Ramos (cell line): Measurements from ENCODE around the gene HS2ST1.
"Not testable (repeated sequence)": the region's sequence is repeated elsewhere in the genome, so short reads cannot be mapped to it uniquely, and the experiment has no call there.

Experiments
- in situ Hi-C: fragments of 300-500 bp; cut with MboI; formaldehyde crosslinking; loops from one replicate; pipeline ENCODE4 v1.14.3; 2022; ENCODE audit warnings: low sequenced_read_pairs; ENCODE audit not compliant: unreplicated experiment

HS2ST1 gene

GRCh38 chr1:86914601-86914997 is at the start of gene HS2ST1:
TSS of gene HS2ST1 (plus strand) at chr1:86914635.
- in situ Hi-C loops: no loop called here

- in situ Hi-C loops: no loop called here
These were observed 48.3 kb upstream of the HS2ST1 start for GRCh38 chr1:86865973-86866637.

- in situ Hi-C loops: no loop called here
These were observed 47.8 kb upstream of the HS2ST1 start for GRCh38 chr1:86866665-86867064.

- in situ Hi-C loops: not testable (repeated sequence)
These were observed 47.2 kb upstream of the HS2ST1 start for GRCh38 chr1:86867278-86867677.

- in situ Hi-C loops: no loop called here
These were observed 46.0 kb upstream of the HS2ST1 start for GRCh38 chr1:86868477-86868876.

- in situ Hi-C loops: no loop called here
These were observed 43.4 kb upstream of the HS2ST1 start for GRCh38 chr1:86871001-86871400.

GRCh38 chr1:86872086-86872485 is 42.3 kb upstream of the HS2ST1 start:
- in situ Hi-C loops: no loop called here

- in situ Hi-C loops: no loop called here
These were observed 38.7 kb upstream of the HS2ST1 start for GRCh38 chr1:86875722-86876121.

- in situ Hi-C loops: no loop called here
These were observed 26.8 kb upstream of the HS2ST1 start for GRCh38 chr1:86887479-86888162.

GRCh38 chr1:86888327-86888726 is 26.1 kb upstream of the HS2ST1 start:
- in situ Hi-C loops: no loop called here

GRCh38 chr1:86899401-86899800 is 15.0 kb upstream of the HS2ST1 start:
- in situ Hi-C loops: not testable (repeated sequence)

GRCh38 chr1:86905875-86906274 is 8.6 kb upstream of the HS2ST1 start:
- in situ Hi-C loops: no loop called here

GRCh38 chr1:86906419-86906818 is 8.0 kb upstream of the HS2ST1 start:
- in situ Hi-C loops: no loop called here

GRCh38 chr1:86912281-86912900 is 2.0 kb upstream of the HS2ST1 start:
- in situ Hi-C loops: no loop called here

GRCh38 chr1:86913399-86913895 is 988 bp upstream of the HS2ST1 start:
- in situ Hi-C loops: no loop called here

GRCh38 chr1:86913896-86914600 is 387 bp upstream of the HS2ST1 start, which contains the start of gene SELENOF:
TSS of gene SELENOF (minus strand) at chr1:86914126. CDS start at chr1:86914111, 15 bp downstream.
- in situ Hi-C loops: no loop called here

GRCh38 chr1:86914998-86915736 is 732 bp downstream of the HS2ST1 start:
- in situ Hi-C loops: no loop called here

GRCh38 chr1:86915737-86916235 is 1.4 kb downstream of the HS2ST1 start:
- in situ Hi-C loops: no loop called here

GRCh38 chr1:86916752-86917151 is 2.3 kb downstream of the HS2ST1 start:
- in situ Hi-C loops: no loop called here

GRCh38 chr1:86922445-86922844 is 8.0 kb downstream of the HS2ST1 start:
- in situ Hi-C loops: loop anchor here (10.0 kb wide), 1 partner anchor 122 kb away; no protein-coding TSS in a partner anchor
